SK-N-SH (cell line): ENCODE measurements around the gene RPL13. TPM values are rescaled to one million over a fixed set of nuclear protein-coding genes. Genes with fewer than 3 reads are reported as not detected.

Experiments
- CTCF ChIA-PET: fragments of 300-600, 350-600 bp; formaldehyde crosslinking; extraction: SDS; loops from one replicate; lab custom pipeline; 2021; lab: Yijun Ruan, JAX
- POLR2A ChIA-PET: fragments of 350-600 bp; sonication (Branson Sonifier 250); formaldehyde crosslinking; extraction: SDS; loops from one replicate; lab custom pipeline; 2020; ENCODE audit warnings: antibody characterized with exemption, inconsistent platforms; lab: Yijun Ruan, JAX
- DNase-seq: peaks from one replicate; pipeline ENCODE4 v3.0.0; 2012
- H2AFZ ChIP-seq: fragments of 200-600 bp; sonication (generic); 2 replicates; pipeline ENCODE4 v1.8.1; 2016; ENCODE audit warnings: antibody characterized with exemption, mild to moderate bottlenecking, low read depth
- H3F3A ChIP-seq: fragments of 200-600 bp; sonication (generic); replicated peaks from 2 replicates; pipeline ENCODE3; 2016; ENCODE audit warnings: antibody characterized with exemption, mild to moderate bottlenecking; ENCODE audit not compliant: insufficient read depth
- H3K27ac ChIP-seq, 2 experiments: fragments of 200-500 bp in 1 of 2; fragments of 200-600 bp in 1 of 2; sonication (Bioruptor generic) in 1 of 2; sonication (generic), shearing (Covaris generic) in 1 of 2; 2 replicates each; pipeline versions ENCODE4 v1.5.1 to v1.6.1; 2014 to 2016; ENCODE audit warnings: low read depth in 2 of 2, inconsistent platforms in 1 of 2, low read length in 1 of 2, mild to moderate bottlenecking in 1 of 2, mixed read lengths in 1 of 2
- H3K27me3 ChIP-seq: fragments of 200-600 bp; sonication (generic), shearing (Covaris generic); 2 replicates; pipeline ENCODE4 v1.6.1; 2016; ENCODE audit warnings: mixed run types; ENCODE audit not compliant: insufficient read depth
- H3K36me3 ChIP-seq, 2 experiments: fragments of 200-500 bp in 1 of 2; fragments of 200-600 bp in 1 of 2; sonication (Bioruptor generic) in 1 of 2; sonication (generic) in 1 of 2; replicated peaks in 1 of 2; 2 replicates each; pipeline versions ENCODE3 to v1.5.1; 2014 to 2016; ENCODE audit warnings: low read length in 1 of 2, mild to moderate bottlenecking in 1 of 2; ENCODE audit not compliant: insufficient read depth in 2 of 2, control insufficient read depth in 1 of 2
- H3K4me1 ChIP-seq, 2 experiments: fragments of 200-500 bp in 1 of 2; fragments of 200-600 bp in 1 of 2; sonication (Bioruptor generic) in 1 of 2; sonication (generic), shearing (Covaris generic) in 1 of 2; 2 replicates each; pipeline versions ENCODE4 v1.5.1 to v1.6.1; 2014 to 2016; ENCODE audit warnings: low read depth in 1 of 2, low read length in 1 of 2, mixed run types in 1 of 2; ENCODE audit not compliant: insufficient read depth in 2 of 2, control insufficient read depth in 1 of 2
- H3K4me2 ChIP-seq: fragments of 200-600 bp; sonication (generic), shearing (Covaris generic); 2 replicates; pipeline ENCODE4 v1.6.1; 2017; ENCODE audit warnings: mixed run types
- H3K4me3 ChIP-seq, 2 experiments: fragments of 200-500 bp in 1 of 2; fragments of 200-600 bp in 1 of 2; sonication (Bioruptor generic) in 1 of 2; sonication (generic), shearing (Covaris generic) in 1 of 2; 2 replicates each; pipeline versions ENCODE4 v1.5.1 to v1.8.1; 2014 to 2016; ENCODE audit warnings: low read depth in 2 of 2, inconsistent platforms in 1 of 2, low read length in 1 of 2, mild to moderate bottlenecking in 1 of 2, mixed read lengths in 1 of 2, moderate library complexity in 1 of 2
- H3K79me2 ChIP-seq: fragments of 200-600 bp; sonication (generic); 2 replicates; pipeline ENCODE4 v1.8.1; 2017; ENCODE audit warnings: mild to moderate bottlenecking; ENCODE audit not compliant: insufficient read depth
- H3K9ac ChIP-seq: fragments of 200-600 bp; sonication (generic); 2 replicates; pipeline ENCODE4 v1.6.1; 2017; ENCODE audit warnings: mixed run types
- H3K9me2 ChIP-seq: fragments of 200-600 bp; sonication (generic); 2 replicates; pipeline ENCODE4 v1.6.1; 2017; ENCODE audit warnings: mixed run types
- H3K9me3 ChIP-seq: fragments of 200-600 bp; sonication (generic); 2 replicates; pipeline ENCODE4 v1.6.1; 2017; ENCODE audit warnings: mixed run types, mild to moderate bottlenecking, moderate library complexity
- H4K20me1 ChIP-seq: fragments of 200-600 bp; sonication (generic); 2 replicates; pipeline ENCODE4 v1.6.1; 2017; ENCODE audit warnings: mild to moderate bottlenecking, mixed run types; ENCODE audit not compliant: insufficient read depth
- FOSL2 ChIP-seq: IDR thresholded peaks from 2 replicates; pipeline ENCODE4 v1.4.0; 2012; ENCODE audit warnings: low read depth, mild to moderate bottlenecking, moderate library complexity, borderline replicate concordance
- FOXM1 ChIP-seq: IDR thresholded peaks from 2 replicates; pipeline ENCODE4 v1.4.0; 2012; ENCODE audit warnings: low read depth, mild to moderate bottlenecking
- GABPA ChIP-seq: IDR thresholded peaks from 2 replicates; pipeline ENCODE4 v1.4.0; 2012; ENCODE audit warnings: low read depth, mild to moderate bottlenecking
- GATA2 ChIP-seq: sonication (generic); formaldehyde crosslinking; IDR thresholded peaks from 2 replicates; pipeline ENCODE4 v1.5.0; 2020; ENCODE audit warnings: mild to moderate bottlenecking, missing genetic modification reagents
- PBX3 ChIP-seq: IDR thresholded peaks from 2 replicates; pipeline ENCODE4; 2012
- RAD21 ChIP-seq: IDR thresholded peaks from 2 replicates; pipeline ENCODE4 v1.6.1; 2012; ENCODE audit warnings: mild to moderate bottlenecking, low read length
- RXRA ChIP-seq: IDR thresholded peaks from 2 replicates; pipeline ENCODE4 v1.4.0; 2012; ENCODE audit warnings: low read depth, mild to moderate bottlenecking, borderline replicate concordance
- SIN3A ChIP-seq: IDR thresholded peaks from 2 replicates; pipeline ENCODE4 v1.6.1; 2012; ENCODE audit warnings: low read depth, mild to moderate bottlenecking, low read length, moderate library complexity, borderline replicate concordance
- SMC3 ChIP-seq: IDR thresholded peaks from 2 replicates; pipeline ENCODE4 v1.6.1; 2012; ENCODE audit warnings: low read depth, low read length, improper control_type of control experiment
- TAF1 ChIP-seq: IDR thresholded peaks from 2 replicates; pipeline ENCODE4 v1.6.1; 2012; ENCODE audit warnings: low read depth, mild to moderate bottlenecking, low read length, moderate library complexity, borderline replicate concordance
- TEAD4 ChIP-seq: IDR thresholded peaks from 2 replicates; pipeline ENCODE4 v1.4.0; 2012; ENCODE audit warnings: mild to moderate bottlenecking, borderline replicate concordance; ENCODE audit not compliant: insufficient read depth
- YY1 ChIP-seq: IDR thresholded peaks from 2 replicates; pipeline ENCODE4 v1.4.0; 2012; ENCODE audit warnings: low read depth, mild to moderate bottlenecking
- WGBS: methylation state at CpG from one replicate; pipeline ENCODE4 v1.1.6; 2017; ENCODE audit warnings: low lambda C conversion rate; 5-methylcytosine and 5-hydroxymethylcytosine counted together
- polyA plus RNA-seq, 3 experiments: library from polyadenylated mRNA; depleted of rRNA; stranded (reverse); fragments of >200 nt; gene quantifications; 2 replicates each; pipeline ENCODE4 v1.2.3, GENCODE V29; 2012
- TF ChIP-seq, protein P1 (sequence below): IDR thresholded peaks from 2 replicates; pipeline ENCODE4 v1.4.0; 2012; ENCODE audit warnings: low read depth, borderline replicate concordance
- TF ChIP-seq, protein P2 (sequence below): IDR thresholded peaks from 2 replicates; pipeline ENCODE4 v1.4.0; 2012; ENCODE audit warnings: low read depth, borderline replicate concordance
- TF ChIP-seq, protein P3 (sequence below): IDR thresholded peaks from 2 replicates; pipeline ENCODE4 v1.6.1; 2012; ENCODE audit warnings: mild to moderate bottlenecking, low read depth, low read length, moderate library complexity
- TF ChIP-seq, protein P4 (sequence below): fragments of 150-350 bp; IDR thresholded peaks from 2 replicates; pipeline ENCODE4 v1.6.1; 2016; ENCODE audit warnings: mild to moderate bottlenecking, low read depth, low read length

RPL13 gene
- polyA plus RNA-seq, 1 of the 3 experiments (the other 2 are of a cell fraction) = 4,635 TPM

DNA sequence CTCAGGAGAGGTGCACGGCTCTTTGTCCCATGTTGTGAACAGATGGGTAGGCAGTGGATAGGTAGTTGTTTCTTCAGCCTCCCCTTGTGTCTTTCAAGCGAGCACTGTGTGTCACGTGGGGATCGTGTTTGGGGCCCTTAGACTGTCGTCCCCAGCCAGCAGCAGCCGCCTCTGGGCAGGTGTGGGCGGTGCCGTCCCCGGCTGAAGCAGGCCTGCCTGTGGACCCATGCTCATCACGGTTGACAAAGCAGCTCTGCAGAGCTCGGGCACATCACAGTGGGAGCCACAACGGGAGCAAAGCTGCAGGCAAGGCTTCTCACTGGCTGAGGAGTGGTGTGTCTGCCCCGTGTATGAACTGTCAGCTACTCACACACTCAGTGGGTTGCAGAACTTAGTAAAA lies 4.7 kb upstream of the RPL13 start:
- H3K9me2 ChIP-seq = no peaks in the 10 kb centered on the region
- ChIA-PET CTCF (interaction anchor here (1.2 kb wide), 1 partner anchor 18 kb away, joined by 3 read pairs; no protein-coding TSS in a partner anchor), POLR2A (no interaction called here)
- no peak overlapping the region for H3K27ac ChIP-seq
- H3K9ac ChIP-seq = no peak overlapping the region
- no peak overlapping the region for H3K4me3 ChIP-seq
- peaks cover 36% of the 10 kb centered on the region for H3F3A ChIP-seq
- H2AFZ ChIP-seq = no peak overlapping the region
- H3K27me3 ChIP-seq = no peaks in the 10 kb centered on the region
- peaks cover 3% of the 10 kb centered on the region for H3K79me2 ChIP-seq
- no peaks in the 10 kb centered on the region for H4K20me1 ChIP-seq
- peaks cover 9 to 43% of the 10 kb centered on the region in 2 experiments for H3K36me3 ChIP-seq
- no peak overlapping the region for H3K4me2 ChIP-seq
- no peaks in the 10 kb centered on the region; a peak in 2 of 4 replicates for H3K4me1 ChIP-seq
- H3K9me3 ChIP-seq = no peaks in the 10 kb centered on the region
- DNase-seq = no peak
- WGBS = 95% methylated on average over 9 of the region's 13 CpGs
- TF ChIP-seq FOXM1 (no peak), TAF1 (no peak), SMC3 (no peak), PBX3 (no peak), RAD21 (no peak), GABPA (no peak), TEAD4 (no peak)
- TF ChIP-seq, protein P1, sequence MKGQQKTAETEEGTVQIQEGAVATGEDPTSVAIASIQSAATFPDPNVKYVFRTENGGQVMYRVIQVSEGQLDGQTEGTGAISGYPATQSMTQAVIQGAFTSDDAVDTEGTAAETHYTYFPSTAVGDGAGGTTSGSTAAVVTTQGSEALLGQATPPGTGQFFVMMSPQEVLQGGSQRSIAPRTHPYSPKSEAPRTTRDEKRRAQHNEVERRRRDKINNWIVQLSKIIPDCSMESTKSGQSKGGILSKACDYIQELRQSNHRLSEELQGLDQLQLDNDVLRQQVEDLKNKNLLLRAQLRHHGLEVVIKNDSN = no peak

DNA sequence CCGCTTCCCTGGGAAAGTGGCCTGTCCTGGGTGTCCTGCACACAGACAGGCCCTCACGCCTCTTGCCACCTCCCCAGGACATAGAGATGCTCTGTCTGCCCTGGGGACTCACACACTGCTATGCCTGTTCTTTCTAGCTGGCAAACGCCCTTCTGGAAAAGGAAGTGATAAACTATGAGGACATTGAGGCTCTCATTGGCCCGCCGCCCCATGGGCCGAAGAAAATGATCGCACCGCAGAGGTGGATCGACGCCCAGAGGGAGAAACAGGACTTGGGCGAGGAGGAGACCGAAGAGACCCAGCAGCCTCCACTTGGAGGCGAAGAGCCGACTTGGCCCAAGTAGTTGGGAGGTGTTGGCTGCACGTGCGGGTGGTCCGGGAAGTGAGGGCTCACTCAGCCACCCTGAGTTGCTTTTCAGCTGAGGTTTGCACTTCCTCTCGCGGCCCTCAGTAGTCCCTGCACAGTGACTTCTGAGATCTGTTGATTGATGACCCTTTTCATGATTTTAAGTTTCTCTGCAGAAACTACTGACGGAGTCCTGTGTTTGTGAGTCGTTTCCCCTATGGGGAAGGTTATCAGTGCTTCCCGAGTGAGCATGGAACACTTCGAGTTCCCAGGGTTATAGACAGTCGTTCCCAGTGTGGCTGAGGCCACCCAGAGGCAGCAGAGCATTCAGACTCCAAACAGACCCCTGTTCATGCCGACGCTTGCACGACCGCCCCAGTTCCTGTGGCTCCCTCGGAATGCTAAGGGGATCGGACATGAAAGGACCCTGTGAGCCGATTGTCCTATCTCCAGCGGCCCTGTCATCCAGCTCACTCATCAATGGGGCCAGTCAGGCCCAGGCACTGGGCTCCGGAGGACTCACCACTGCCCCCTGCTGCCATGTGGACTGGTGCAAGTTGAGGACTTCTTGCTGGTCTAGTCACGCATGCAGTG lies 3.5 kb upstream of the RPL13 start:
- CTCF ChIA-PET = interaction anchor here (0.6 to 2.4 kb wide), 15 partner anchors 9 to 704 kb away, joined by 3 to 19 read pairs (median 5); partner anchors contain the start of gene SPG7
- Histone ChIP-seq H3K9me2 (no peaks in the 10 kb centered on the region), H3K9me3 (no peaks in the 10 kb centered on the region), H3F3A (peaks cover 42% of the 10 kb centered on the region), H3K79me2 (peaks cover 15% of the 10 kb centered on the region), H3K36me3 (peaks cover 19 to 44% of the 10 kb centered on the region in 2 experiments), H2AFZ (no peak overlapping the region), H4K20me1 (peaks cover 12% of the 10 kb centered on the region), H3K27me3 (no peaks in the 10 kb centered on the region), H3K4me1 (peaks cover 0 to 6% of the 10 kb centered on the region in 2 experiments; a peak in 2 of 4 replicates), H3K27ac (no peak overlapping the region; a peak in 1 of 4 replicates), H3K4me2 (no peak overlapping the region), H3K4me3 (no peak overlapping the region), H3K9ac (no peak overlapping the region)
- peak; percentile 88 for DNase-seq
- POLR2A ChIA-PET = no interaction called here
- 84% methylated on average over 24 of the region's 34 CpGs for WGBS
- TF ChIP-seq, protein P2, sequence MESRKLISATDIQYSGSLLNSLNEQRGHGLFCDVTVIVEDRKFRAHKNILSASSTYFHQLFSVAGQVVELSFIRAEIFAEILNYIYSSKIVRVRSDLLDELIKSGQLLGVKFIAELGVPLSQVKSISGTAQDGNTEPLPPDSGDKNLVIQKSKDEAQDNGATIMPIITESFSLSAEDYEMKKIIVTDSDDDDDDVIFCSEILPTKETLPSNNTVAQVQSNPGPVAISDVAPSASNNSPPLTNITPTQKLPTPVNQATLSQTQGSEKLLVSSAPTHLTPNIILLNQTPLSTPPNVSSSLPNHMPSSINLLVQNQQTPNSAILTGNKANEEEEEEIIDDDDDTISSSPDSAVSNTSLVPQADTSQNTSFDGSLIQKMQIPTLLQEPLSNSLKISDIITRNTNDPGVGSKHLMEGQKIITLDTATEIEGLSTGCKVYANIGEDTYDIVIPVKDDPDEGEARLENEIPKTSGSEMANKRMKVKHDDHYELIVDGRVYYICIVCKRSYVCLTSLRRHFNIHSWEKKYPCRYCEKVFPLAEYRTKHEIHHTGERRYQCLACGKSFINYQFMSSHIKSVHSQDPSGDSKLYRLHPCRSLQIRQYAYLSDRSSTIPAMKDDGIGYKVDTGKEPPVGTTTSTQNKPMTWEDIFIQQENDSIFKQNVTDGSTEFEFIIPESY = no peak
- TF ChIP-seq GATA2 (CRISPR knock-in tag) = no peak
- no peak for TF ChIP-seq GABPA
- no peak for TF ChIP-seq YY1
- TF ChIP-seq SIN3A = no peak
- peak; percentile 66 for TF ChIP-seq SMC3
- TF ChIP-seq, protein P3, sequence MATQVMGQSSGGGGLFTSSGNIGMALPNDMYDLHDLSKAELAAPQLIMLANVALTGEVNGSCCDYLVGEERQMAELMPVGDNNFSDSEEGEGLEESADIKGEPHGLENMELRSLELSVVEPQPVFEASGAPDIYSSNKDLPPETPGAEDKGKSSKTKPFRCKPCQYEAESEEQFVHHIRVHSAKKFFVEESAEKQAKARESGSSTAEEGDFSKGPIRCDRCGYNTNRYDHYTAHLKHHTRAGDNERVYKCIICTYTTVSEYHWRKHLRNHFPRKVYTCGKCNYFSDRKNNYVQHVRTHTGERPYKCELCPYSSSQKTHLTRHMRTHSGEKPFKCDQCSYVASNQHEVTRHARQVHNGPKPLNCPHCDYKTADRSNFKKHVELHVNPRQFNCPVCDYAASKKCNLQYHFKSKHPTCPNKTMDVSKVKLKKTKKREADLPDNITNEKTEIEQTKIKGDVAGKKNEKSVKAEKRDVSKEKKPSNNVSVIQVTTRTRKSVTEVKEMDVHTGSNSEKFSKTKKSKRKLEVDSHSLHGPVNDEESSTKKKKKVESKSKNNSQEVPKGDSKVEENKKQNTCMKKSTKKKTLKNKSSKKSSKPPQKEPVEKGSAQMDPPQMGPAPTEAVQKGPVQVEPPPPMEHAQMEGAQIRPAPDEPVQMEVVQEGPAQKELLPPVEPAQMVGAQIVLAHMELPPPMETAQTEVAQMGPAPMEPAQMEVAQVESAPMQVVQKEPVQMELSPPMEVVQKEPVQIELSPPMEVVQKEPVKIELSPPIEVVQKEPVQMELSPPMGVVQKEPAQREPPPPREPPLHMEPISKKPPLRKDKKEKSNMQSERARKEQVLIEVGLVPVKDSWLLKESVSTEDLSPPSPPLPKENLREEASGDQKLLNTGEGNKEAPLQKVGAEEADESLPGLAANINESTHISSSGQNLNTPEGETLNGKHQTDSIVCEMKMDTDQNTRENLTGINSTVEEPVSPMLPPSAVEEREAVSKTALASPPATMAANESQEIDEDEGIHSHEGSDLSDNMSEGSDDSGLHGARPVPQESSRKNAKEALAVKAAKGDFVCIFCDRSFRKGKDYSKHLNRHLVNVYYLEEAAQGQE = no peak
- TF ChIP-seq RXRA = no peak
- TF ChIP-seq, protein P4, sequence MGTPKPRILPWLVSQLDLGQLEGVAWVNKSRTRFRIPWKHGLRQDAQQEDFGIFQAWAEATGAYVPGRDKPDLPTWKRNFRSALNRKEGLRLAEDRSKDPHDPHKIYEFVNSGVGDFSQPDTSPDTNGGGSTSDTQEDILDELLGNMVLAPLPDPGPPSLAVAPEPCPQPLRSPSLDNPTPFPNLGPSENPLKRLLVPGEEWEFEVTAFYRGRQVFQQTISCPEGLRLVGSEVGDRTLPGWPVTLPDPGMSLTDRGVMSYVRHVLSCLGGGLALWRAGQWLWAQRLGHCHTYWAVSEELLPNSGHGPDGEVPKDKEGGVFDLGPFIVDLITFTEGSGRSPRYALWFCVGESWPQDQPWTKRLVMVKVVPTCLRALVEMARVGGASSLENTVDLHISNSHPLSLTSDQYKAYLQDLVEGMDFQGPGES = no peak
- TF ChIP-seq FOSL2 = no peak
